Mucosa of gallbladder (tissue), 1 donor: ENCODE results near the gene SPACA4. TPM values are rescaled to one million over a fixed set of nuclear protein-coding genes. Genes with fewer than 3 reads are reported as not detected.
"Not testable (repeated sequence)": the region's sequence is repeated elsewhere in the genome, so short reads cannot be mapped to it uniquely, and the experiment has no call there.

Experiments used
- DNase-seq: peaks from one replicate; pipeline ENCODE4 v3.0.0-alpha.2; 2020; ENCODE audit warnings: low spot score
- total RNA-seq: library from RNA; stranded (reverse); gene quantifications from one replicate; pipeline ENCODE4 v1.2.1, GENCODE V29; 2021
- donor health status: DM: no; HTN: no; CAD: no.

Gene SPACA4, protein sequence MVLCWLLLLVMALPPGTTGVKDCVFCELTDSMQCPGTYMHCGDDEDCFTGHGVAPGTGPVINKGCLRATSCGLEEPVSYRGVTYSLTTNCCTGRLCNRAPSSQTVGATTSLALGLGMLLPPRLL
- total RNA-seq, result not detected

DNA sequence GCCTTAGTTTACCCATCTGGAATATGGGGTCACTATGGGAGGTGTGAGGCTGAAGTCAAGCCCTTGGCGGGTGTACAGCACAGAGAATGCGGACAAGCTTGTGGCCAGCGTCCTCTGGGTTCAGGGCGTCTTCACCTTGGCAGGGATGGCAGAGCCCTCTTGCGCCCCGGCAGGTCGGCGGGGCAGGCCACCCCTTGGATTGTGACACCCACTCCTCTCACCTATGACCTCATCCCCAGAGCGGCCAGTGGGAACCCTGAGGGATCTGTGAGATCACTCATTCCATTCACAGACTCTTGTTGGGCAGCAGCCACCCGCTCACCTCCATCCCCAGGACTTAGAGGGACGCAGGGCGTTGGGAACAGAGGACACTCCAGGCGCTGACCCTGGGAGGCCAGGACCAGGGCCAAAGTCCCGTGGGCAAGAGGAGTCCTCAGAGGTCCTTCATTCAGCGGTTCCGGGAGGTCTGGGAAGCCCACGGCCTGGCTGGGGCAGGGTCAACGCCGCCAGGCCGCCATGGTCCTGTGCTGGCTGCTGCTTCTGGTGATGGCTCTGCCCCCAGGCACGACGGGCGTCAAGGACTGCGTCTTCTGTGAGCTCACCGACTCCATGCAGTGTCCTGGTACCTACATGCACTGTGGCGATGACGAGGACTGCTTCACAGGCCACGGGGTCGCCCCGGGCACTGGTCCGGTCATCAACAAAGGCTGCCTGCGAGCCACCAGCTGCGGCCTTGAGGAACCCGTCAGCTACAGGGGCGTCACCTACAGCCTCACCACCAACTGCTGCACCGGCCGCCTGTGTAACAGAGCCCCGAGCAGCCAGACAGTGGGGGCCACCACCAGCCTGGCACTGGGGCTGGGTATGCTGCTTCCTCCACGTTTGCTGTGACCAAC lies at the start of gene SPACA4:
Gene SPACA4, plus strand, starts transcription at position 280 of the 896 bp plus-strand sequence. Its CDS starts 237 bp downstream, at position 517.
- no peak for DNase-seq

DNA sequence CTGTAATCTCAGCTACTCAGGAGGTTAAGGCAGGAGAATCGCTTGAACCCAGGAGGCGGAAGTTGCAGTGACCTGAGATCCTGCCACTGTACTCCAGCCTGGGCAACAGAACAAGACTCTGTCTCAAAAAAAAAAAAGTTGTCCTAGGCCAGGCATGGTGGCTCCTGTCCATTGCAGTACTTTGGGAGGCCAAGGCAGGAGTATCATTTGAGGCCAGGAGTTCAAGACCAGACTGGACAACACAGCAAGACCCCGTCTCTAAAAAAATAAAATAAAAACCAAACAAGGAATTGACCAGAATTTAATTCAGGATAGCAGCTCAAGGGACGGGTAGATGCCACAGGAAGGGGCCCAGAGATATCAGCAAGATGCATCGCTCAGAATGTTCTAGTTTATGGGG lies 49.7 kb upstream of the SPACA4 start:
- DNase-seq, result no peak

DNA sequence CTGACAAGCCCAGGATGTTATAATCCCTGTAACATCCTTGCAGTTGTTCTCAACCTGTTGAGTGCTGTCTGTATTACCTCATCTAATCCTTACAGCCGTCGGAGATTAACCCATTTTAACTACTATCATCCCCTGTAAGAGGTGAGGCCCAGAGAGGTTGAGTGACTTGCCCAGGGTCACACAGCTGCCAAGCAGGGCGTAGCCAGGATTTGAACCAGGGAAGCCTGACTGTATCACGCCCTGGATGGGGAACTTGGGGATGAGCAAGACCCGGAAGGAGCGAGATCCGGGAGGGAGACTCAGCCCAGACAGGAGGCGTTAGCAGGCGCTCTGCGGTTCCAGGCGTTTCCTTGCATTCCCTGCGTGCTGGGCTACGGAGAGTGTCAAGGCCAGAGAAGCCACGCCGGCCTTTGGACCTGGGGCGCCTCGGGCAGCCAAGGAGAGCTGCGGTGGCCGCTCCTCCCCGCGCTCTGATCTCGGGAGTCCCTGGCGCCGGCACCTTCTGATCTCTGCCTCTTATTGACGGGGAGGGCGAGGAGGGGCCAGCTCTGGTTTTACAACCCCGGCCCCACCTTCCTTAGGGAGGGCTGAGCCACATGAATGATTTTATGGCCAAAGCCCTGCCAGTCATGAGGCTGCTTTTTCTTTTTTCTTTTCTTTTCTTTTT lies 48.4 kb upstream of the SPACA4 start:
- peak; percentile 80 for DNase-seq

DNA sequence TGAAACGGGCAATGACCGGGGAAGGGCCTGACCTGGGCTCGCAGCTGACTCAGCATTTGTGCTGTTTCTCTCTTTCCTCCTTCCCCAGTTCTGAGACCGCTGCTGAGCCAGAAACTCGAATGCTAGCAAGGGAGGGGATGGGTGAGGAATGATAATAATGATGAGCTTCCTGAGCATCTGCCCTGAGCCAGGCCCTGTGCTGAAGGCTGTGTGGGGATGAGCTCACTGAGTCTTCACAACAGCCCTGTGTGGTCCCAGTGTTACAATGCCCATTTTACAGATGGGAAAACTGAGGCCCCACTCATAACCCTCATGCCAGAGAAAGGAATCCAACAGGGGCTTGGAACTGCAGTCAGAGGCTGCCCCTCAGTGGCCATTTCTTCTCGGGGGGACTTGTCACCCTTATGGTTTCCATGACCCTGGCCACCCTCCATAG lies 46.4 kb upstream of the SPACA4 start:
- DNase-seq, result no peak

DNA sequence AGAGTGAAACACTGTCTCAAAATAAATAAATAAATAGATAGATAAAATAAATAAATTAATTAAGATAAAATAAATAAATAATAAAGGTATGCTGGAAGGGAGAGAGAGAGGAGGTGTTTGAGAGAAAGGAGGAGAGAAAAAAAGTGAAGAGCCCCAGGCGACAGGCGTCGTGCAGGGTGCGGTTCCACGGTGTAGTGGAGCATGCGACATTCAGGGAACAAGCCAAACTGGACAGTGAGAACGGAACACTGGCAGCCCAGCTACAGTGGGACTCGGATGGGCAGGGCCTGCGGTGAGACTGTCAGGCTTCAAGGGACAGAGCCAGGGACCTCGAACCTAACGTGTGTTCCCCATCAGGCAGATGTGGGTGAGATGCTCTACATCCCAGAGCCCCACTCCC lies 45.1 kb upstream of the SPACA4 start:
- no peak for DNase-seq

DNA sequence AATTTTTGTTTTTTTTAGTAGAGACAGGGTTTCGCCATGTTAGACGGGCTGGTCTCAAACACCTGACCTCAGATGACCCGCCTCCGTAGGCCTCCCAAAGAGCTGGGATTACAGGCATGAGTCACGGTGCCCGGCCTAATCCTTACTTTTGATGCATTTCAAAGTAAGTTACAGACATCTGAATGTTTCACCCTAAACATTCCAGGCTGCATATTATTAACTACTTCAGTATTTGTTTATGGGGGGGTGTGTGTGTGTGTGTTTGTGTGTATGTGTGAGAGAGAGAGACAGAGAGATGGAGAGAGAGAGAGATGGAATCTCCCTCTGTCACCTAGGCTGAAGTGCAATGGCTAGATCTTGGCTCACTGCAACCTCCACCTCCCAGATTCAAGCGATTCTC lies 41.5 kb upstream of the SPACA4 start:
- DNase-seq, result no peak

DNA sequence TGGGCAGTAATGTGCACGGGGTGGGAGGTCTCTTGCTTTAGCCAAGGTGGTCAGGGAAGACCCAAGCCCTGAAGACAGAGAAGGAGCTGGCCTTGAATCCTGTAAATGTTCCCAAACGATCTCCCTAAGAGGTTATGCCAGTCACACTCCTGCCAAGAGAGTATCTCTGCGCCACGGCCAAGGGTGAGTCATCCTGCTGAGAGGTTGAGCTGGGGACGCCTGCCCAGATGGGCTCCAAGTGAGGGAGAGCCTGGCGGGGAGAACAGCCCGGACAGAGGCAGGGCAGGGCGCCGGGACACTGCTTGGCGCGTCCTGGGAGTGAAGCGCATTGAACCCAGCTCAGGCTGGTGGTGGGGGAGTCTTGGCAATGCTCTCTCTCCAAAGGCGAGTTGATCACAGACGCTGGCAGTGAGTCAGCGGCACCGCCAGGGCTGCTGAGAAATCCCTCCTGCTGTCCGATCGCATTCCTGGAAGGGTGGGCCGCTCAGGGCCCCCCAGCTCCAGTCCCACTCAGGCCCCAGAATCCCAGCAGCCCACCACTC lies 38.1 kb upstream of the SPACA4 start:
- DNase-seq, result peak; percentile 81

DNA sequence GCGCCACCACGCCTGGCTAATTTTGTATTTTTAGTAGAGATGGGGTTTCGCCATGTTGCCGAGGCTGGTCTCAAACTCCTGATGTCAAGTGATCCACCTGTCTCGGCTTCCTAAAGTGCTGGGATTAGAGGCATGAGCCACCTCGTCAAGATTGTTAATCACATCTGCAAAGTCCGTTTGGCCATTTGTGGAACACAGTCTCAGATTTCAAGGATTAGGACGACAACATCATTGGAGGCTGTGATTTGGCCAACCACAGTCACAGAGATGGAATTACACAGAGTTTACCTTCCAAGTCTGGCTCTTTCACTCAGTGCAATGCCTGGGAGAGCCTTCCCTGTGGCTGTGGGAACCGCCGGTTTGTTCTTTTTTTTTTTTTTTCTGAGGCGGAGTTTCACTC lies 36.7 kb upstream of the SPACA4 start:
- no peak for DNase-seq

DNA sequence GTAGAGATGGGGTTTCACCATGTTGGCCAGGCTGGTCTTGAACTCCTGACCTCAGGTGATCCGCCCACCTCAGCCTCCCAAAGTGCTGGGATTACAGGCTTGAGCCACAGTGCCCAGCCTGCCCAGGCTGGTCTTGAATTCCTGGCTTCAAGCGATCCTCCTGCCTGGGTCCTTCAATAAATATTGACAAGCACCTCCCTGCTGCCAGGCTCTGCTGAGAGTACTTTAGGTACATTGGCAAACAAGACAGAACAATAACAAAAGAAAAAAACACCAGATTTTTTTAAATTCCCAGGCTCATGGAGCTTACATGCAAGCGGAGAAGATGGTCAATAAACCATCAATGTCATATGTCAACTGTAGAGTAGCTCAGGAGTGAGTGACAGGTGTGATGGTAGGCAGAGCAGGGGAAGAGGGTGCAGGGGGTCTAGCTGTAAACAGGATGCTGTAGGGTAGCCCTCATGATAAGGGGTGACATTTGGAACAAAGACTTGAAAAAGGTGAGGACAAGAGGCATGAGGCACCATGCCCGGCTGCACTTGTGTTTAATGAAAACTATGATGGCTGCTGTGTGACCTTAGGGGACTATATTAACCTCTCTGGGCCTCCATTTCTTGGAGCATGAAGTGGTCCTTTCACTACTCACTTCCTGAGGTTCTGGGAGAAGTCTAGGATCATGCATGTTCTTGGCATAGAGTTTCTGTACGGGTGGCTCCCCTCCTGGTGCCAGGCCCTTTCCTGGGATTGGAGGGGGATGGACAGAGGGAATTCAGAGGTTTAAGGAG lies 35.0 kb upstream of the SPACA4 start:
- peak; percentile 55 for DNase-seq

DNA sequence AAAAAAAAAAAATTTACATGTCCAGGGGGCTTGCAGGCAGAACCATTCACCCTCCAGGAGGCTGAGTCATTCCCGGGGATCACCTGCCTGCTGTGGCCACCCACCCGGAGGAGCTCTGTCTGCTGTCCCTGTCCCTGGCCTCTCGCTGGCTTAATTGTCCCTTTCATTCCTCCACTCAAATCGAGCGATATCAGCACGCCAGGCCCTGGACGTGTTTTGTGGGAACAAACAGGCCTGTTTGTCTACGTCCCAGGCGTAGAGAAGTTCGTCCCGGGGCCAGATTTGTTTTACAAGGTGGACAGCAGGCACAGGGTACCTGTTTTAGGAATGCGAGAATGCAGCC lies 33.4 kb upstream of the SPACA4 start:
- no peak for DNase-seq

DNA sequence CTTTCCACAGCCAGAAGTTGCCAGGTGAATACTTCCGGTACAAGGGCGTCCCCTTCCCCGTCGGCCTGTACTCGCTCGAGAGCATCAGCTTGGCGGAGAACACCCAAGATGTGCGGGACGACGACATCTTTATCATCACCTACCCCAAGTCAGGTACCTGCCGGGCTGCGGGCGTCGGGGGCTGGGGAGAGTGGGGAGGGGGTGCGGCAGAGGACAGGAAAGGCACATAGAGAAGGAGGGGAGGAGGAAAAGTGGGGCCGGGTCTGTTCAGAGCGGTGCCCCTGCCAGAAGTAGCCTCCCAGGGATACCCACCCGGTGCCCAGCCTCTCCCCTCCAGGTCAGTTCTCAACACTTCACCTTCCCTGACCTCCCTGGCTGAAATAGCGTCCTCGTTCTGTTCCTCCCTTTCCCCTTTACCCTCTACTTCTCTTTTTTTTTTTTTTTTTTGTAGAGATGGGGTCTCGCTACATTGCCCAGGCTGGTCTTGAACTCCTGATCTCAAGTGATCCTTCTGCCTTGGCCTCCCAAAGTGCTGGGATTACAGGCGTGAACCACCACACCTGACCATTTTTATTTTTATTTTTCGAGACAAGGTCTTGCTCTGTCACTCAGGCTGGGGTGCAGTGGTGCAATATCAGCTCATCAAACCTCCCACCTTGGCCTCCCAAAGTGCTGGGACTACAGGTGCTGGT lies 30.5 kb upstream of the SPACA4 start:
- no peak for DNase-seq

DNA sequence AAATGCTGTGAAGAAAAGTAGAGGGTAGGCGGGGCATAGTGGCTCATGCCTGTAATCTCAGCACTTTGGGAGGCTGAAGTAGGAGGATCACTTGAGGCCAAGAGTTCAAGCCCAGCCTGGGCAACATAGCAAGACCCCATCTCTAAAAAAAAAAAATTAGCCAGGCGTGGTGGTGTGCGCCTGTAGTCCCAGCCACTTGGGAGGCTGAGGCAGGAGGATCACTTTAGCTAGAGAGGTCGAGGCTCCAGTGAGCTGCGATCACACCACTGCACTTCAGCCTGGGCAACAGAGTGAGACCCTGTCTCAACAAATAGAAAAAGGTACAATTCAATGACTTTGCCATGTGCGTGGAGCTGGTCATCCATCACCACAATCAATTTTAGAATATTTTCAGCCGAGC lies 28.6 kb upstream of the SPACA4 start:
- DNase-seq, result not testable (repeated sequence)

DNA sequence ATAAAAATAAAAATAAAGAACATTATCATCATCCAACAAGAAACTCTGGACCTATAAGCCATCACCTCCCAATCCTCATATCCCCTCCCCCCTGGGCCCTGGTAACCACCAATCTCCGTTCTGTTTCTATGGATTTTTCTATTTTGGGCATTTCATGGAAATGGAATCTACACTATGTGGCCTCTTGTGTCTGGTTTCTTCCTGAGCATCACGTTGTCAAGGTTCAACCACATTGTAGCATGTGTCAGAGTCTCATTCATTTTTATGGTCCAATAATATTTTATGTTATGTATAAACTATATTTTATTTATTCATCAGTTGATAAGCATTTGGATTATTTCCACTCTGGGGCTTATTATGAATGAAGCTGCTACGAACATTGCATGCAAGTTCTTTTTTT lies 27.7 kb upstream of the SPACA4 start:
- no peak for DNase-seq

DNA sequence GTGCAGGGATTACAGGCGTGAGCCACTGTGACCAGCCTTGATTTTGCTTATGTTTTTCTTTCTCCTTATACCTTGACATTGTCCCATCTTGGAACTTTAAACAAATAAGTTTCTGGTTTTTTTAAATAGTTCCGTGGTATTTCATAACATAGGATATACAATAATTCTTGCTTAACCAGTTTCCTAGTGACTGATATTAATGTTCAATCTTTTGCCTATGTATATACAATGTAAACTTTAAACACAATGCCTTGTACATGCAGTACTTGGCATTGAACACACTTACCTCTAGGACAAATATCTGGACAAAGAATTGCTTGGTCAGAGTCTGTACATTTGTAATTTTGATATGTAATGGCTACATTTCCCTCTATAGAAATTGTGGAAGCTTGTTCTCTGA lies 24.4 kb upstream of the SPACA4 start:
- DNase-seq, result no peak

DNA sequence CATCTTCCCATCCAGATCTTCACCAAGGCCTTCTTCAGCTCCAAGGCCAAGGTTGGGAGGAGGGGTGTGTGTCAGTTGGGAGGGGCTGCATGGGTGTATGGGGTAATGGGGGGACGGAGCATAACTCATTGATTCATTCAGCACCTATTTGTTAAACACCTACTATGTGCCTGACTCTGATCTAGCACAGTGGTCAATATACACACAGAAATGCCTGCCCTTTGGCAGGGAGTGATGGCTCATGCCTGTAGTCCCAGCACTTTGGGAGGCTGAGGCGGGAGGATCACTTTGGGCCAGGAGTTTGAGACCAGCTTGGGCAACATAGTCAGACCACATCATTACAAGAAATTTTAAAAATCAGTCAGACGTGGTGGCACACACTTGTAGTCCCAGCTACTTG lies 19.2 kb upstream of the SPACA4 start:
- DNase-seq, result no peak

DNA sequence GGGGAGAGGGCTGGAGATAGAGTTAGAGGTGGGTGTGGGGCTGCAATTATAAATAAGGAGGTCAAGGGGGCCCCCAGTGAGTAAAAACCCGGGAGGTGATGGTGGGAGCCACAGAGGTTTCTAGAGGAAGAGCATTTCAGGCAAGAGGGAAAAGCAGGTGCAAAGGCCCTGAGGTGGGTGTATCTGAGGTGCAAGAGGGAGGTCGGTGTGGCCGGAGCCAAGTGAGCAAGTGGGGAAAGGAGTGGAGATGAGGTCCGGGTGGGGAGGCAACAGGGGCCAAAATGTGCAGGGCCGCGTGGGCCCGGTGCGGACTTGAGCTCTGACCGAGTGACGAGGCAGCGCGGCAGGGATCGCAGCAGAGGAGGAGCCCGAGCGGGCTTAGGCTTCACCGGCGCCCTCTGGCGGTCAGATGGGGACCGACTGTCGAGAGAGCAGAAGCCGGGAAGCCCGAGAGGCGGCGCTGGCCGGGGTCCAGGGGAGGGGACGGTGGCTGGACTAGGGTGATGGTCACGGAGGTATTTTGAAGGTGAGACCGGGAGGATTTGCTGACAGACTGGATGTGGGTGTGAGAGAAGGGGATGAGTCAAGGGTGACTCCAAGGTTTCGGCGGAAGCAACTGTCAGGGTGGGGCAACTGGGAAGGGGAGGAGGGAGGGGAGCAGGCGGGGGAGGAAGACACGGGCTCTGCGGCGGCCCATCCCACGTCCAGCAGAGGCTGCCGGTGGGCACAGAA lies 17.7 kb upstream of the SPACA4 start:
- peak; percentile 92 for DNase-seq

DNA sequence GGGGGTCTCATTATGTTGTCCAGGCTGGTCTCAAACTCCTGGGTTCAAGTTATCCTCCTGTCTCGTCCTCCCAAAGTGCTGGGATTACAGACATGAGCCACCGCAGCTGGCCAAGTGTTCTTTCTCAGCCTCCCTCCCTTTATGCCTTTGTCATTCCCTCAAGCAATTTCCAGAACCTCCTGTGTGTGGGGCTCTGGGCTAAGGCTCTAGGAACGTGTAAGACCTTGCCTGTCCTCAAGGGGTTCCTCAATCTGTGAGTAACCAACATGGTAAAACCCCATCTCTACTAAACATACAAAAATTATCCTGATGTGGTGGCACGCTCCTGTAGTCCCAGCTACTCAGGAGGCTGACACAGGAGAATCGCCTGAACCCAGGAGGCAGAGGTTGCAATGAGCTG lies 15.5 kb upstream of the SPACA4 start:
- no peak for DNase-seq

DNA sequence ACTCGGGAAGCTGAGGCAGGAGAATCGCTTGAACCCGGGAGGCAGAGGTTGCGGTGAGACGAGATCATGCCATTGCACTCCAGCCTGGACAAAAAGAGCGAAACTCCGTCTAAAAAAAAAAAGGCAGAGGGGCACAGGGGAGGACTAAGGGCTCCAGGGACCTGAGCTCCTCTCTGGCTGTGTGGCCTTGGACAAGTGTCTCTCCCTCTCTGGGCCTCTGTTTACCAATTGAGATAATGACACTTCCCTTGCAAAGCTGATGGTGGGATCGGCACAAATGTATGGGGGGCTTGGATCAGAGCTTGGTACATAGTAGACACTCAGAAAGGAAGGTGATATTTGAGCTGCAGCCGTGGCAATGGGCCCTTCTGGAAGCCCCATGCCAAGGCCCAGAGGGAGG lies 11.4 kb upstream of the SPACA4 start:
- DNase-seq, result no peak

DNA sequence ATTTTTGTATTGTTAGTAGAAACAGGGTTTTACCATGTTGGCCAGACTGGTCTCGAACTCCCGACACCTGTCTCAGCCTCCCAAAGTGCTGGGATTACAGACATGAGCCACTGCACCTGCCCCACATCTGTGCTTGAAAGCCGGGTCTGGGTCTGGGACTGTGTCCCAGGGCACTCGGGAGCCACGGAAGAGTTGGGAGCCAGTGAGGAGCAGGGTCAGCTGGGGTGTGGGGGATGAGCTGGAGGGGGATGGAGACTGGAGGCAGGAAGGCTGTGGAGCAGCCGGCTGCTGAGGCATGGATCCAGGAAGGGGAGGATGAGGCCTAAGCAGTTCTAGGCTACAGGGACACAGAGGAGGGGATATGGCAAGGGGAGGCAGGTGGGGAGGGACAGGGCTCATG lies 10.7 kb upstream of the SPACA4 start:
- DNase-seq, result no peak

DNA sequence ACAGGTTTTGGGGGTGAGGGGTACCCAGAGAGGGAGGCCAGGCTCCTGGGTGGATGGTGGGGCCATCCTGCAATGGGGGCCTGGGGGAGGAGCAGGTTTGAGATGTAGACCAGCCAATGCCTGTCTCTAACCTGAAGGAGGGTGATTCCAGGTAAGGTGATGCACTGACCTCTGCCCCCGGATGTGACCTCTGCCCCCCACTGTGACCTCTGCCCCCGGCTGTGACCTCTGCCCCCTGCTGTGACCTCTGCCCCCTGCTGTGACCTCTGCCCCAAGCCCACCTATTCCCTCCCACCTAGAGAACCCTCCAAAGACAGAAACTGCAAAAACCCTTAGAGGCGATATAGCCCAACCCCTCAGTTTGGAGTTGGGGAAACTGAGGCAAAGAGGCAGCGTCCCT lies 10.3 kb upstream of the SPACA4 start:
- no peak for DNase-seq
